ACHN (cell line): ENCODE measurements around the gene SPACDR.

ENCODE experiments used
- DNase-seq: peaks from one replicate; pipeline ENCODE4 v3.0.0-alpha.2; 2015
- in situ Hi-C: cut with HindIII; loops from 2 replicates; pipeline ENCODE4 v1.10.0; 2017; ENCODE audit warnings: low sequenced_read_pairs, low pct_ligation_motif_present, low pct_unique_long_range_greater_than_20kb

Gene SPACDR

DNA sequence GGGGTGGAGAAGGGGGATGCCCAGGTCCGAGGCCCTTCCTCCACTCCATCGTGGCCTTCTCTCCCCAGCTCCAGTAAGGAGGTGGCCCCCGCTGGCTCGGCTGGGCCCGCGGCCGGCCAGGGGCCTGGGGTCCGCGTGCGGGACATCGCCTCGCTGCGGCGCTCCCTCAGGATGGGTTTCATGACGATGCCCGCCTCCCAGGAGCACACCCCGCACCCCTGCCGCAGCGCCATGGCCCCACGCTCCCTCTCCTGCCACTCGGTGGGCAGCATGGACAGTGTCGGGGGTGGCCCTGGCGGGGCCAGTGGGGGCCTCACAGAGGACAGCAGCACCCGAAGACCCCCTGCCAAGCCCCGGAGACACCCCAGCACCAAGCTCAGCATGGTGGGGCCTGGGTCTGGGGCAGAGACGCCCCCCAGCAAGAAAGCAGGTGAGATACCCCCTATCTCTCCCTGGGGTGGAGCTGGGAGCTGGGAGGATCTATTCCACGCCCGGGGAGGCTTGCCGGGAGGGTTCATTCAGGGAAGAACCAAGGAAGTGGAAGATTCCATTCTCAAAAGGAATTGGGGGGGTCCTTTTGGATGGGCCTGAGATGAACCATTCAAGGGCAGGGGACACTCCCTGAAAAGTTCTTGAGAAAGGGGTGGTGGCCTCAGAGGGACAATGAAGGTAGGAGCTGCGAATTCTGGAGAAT is 22.8 kb upstream of the SPACDR start:
- in situ Hi-C loops: no loop called here
- DNase-seq: peak; percentile 32

DNA sequence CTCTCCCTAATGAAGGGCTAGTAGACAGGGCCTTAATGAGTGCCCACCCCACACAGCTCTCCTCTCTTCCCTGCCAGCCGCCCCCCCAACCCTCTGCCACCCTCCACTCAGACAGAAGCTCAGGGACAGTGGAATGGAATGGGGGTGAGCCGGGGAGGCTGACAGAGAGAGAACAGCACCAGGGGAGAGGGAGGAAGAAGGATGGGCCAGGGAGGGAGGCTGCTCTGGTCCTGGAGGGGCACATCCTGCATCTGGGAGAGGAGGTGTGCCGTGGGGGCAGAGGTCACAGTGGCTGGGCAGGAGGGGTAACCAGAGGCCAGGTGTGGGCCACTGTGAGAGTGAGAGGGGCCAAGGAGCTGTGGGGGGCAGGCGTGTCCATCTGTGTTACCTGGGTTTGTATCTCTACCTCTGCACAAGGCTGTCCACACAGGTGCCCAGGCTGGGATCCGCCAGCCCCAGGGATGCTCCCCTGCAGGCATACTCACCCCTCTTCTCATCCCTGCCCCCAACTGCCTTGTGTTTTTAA is 22.1 kb upstream of the SPACDR start:
- DNase-seq: no peak
- in situ Hi-C loops: no loop called here

DNA sequence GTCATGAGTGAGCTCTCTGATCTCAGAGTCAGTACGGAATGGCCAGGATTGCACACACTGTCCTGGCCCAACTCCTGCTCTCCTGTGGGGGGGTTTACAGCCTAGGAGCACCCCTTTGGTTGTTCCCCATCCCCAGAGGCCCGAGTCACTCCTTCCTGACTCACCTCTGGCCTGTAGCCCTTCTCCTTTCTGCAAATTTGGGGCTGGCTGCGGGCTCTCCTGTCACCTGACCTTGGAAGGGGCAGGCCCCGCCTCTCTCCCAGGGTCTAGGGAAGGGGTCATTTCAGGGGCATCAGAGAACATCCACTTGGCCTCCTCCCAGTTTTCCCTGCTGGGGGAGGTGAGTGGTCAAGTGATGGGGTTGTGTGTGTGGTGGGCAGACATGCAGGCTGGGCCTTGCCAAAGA is 21.4 kb upstream of the SPACDR start:
- no peak for DNase-seq
- in situ Hi-C loops: no loop called here

DNA sequence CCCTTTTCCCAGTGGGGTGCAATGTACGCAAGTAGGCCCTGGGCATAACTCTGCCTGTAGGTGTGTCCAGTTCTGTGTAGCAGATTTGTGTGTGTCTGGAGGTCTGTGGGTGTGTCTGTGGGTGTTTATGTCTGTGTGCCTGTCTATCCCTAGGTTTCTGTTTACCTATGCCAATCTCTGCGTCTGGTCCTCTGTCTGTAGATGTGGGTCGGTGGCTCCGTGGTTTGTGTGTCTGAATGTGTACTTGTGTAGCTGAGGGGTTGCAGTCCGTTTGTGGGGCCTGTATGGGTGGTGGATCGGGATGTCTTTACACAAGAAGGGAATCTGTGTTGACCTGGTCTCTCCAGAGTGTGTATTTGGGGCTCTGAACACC is 20.6 kb upstream of the SPACDR start:
- in situ Hi-C loops: no loop called here
- DNase-seq: no peak

DNA sequence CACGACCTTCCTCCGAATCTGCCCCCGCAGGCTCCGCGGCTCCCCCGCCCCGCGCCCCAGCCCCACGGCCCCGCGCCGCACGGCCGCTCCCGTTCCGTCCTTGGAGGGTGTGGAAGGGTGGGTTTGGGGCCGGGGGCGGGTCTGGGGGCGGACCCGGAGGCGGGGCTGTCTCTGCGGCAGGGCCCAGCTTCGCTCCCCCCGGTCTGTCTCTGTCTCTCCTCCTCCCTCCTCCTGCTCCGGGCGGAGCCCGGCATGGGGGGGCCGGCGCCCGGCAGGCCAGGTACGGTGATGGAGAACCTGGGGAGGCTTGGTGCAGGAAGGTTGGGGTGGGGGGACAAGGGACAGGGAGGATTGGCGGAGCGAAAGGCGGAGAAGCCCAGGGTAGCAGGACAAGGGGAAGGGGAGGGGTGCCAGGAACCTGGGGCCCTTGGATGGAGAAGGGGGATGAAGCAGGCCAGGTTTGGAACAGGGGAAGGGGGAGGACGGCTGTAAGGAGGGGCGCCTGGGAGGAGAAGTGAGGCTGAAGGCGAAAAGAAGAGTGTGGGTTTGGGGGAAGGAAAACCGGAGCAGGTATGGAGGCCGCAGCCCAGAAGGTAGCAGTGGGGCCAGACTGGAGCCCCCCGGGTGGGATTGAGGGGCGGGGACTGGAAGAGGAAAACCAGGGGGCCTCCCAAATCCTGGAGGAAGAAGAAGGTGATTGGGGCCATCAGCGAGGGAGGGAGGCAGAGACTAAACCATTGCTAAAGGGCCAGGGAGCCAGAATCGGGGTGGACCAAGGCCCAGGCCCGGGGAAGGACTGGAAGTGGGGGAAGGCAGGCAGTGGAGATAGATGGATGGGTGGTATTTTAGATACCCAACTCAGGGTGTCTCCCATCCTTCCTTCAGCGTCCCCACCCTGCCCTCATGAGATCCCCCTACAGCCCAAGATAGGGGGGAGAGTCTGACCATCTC is 19.9 kb upstream of the SPACDR start, which contains the start of gene NYAP1:
Gene NYAP1, plus strand, starts transcription at position 206 of the 951 bp plus-strand sequence. CDS start 1,385 bp downstream, outside the sequence.
- in situ Hi-C loops: no loop called here

DNA sequence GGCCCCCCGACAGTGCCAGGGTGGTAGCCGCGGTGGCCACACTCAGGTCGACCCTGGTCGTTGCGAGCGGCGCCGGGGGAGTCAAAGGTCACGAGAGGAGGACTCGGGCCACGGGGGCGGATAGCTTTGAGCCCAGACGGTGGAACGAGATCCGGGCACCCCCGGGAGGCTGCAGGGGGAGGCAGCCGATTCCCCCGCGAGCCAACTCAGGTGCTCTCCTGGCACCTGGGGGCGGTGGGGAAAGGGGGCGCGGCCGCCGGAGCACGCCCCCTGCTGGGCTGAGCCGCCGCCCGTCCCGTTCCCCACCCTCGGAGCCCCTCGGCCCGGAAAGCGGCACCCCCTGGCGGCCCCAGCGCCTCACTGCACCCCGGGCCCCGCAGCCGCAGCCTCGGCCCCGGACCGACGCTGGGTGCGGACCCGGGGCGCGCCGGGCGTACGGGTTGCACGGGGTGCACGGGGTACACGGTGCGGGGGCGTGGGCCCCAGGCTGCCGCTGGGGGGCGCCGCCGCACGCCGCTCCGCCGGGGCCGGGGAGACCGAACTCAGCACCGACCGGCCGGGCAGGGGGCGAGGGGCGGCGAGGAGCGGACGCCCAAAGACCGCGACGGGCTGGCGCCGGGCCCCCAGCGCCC is 19.1 kb upstream of the SPACDR start:
- in situ Hi-C loops: no loop called here
- peak; percentile 78 for DNase-seq

More for the DNA sequence above, 19.9 kb upstream of the SPACDR start, which contains the start of gene NYAP1:
- peak; percentile 64 for DNase-seq

DNA sequence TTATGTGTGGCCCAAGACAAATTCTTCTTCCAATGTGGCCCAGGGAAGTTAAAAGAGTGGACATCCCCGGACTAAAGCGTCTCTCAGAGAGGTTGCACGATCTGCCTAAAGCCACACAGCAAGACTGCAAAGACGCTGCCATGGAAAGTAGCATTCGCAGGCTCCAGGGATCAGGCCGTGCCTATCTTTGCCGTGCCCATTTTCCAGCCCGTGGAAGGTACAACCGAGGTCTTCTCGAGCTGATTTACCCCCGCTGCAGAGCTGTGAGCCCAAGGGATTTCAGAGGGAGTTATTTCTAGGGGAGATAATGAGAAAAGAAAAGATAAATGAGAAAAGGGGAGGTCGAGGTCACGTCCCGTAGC is 18.6 kb upstream of the SPACDR start:
- in situ Hi-C loops: no loop called here
- DNase-seq: peak; percentile 8

DNA sequence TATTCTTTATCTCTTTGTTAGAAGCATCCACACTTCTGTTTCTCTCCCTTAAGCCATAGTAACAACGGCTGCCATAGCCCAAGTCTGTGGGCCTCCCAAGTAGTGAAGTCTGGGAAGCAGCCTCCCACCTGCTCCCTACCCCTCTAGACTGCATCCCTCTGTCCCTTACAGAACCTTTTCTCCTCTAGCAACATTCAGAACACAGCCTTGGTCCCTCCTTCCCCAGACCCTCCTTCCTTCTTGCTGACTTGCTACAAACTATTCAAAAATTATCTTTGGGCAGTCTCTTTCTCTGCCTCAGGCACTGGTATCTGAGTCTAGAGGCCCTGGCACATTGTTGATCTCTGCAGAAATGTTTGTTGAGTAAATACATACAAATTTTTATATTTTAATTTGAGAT is 17.4 kb upstream of the SPACDR start:
- in situ Hi-C loops: no loop called here
- no peak for DNase-seq

DNA sequence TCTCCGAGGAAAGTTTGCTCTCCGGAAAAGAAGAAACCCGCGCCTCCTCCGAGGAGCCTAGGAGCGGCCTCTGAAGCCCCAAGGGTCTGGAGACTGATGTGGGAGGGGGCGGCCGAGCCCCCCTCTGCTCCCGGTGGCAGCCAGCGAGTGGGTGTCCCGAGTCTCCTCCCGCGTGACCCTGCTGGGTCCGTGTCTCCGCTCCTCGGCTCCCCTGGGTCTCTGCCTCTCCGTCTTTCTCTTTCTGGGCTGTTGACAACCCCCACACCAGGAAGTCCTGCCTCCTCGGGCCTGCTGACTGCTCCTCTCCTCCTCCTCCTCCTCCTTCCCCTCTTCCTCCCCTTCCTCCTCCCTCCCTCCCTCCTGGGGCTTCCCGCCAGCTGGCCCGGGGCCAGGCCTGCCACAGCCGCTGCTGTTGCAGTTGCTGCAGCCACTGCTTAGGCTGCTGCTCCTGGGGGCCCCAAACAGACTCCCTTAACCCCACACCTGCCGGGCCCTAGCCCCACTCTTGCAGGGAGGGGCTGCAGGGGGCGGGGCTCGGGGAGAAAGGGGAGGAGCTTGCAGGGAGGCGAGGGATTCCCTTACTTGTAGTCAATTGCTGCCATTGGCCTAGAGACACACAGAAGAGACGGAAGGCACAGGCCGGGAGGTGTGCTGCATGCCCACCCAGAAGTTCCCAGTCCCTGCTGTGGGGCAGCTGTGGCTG is 15.0 kb upstream of the SPACDR start, which contains the start of gene TSC22D4:
Gene TSC22D4, minus strand, starts transcription at position 257 of the 703 bp plus-strand sequence. CDS start 1,176 bp downstream, outside the sequence.
- in situ Hi-C loops: no loop called here
- peak; percentile 94 for DNase-seq

DNA sequence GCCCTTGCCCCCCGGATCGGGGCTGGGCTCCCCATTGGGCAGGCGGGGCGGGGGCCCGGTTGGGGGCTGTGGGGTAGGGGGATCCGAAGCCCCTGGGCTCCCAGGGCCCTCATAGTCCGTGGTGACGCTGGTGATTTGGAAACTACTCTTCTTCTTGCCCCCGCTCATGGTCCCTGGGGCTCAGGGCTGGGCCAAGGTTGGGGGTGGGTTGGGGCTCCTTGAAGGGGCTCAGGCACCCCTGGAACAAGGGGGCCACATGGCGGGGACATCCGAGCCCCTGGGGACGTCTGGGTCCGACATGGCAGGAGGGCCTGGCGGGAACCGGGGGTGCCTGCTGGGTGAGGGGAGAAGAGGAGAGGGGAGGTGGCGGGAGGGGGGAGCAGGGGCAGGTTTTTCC is 13.8 kb upstream of the SPACDR start:
- in situ Hi-C loops: no loop called here
- no peak for DNase-seq

DNA sequence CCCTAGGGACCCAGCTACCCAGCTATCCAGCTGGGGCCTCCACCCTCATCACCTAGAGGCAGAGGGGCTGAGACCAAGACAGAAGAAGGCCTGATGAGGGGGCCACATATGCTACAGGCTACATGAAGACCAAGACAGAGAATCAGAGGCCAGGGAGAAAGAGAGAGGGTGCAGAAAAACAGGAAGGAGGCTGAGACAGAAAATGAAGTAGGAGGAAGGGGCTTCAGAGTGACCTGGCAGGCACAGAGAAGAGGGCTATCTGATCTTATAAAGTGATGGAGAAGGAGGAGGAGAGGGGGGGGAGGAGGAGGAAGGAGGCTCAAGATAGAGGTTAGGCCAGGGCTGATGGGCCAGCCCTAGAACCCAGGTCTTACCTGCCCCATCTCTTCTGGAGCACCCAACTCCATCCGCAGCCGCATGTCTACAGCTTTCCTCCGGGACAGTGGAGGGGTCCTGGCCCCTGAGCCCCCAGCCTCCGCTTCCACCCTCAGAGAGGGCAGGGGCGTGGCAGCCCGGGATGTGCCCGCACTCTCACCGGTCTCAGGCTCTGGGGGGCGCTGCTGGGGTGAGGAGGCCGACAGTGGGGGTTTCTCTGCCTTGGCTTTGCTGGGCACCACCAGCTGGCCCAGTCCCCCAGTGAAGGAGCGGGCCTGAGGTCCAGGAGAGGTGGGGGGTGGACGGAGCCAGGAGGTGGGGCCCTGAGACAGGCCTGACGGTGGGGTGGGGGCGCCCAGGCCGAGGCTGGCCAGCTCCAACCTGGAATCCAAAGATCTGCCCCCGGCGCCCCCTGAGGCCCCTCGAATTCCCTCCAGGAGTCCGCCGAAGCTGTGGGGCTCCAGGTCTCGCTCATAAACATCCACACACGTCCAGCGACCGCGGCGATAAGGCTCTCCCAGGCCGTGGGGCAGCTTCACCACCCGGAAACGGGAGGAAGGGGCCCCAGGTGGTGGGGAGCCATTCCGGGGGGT is 13.1 kb upstream of the SPACDR start:
- DNase-seq: no peak
- in situ Hi-C loops: no loop called here

DNA sequence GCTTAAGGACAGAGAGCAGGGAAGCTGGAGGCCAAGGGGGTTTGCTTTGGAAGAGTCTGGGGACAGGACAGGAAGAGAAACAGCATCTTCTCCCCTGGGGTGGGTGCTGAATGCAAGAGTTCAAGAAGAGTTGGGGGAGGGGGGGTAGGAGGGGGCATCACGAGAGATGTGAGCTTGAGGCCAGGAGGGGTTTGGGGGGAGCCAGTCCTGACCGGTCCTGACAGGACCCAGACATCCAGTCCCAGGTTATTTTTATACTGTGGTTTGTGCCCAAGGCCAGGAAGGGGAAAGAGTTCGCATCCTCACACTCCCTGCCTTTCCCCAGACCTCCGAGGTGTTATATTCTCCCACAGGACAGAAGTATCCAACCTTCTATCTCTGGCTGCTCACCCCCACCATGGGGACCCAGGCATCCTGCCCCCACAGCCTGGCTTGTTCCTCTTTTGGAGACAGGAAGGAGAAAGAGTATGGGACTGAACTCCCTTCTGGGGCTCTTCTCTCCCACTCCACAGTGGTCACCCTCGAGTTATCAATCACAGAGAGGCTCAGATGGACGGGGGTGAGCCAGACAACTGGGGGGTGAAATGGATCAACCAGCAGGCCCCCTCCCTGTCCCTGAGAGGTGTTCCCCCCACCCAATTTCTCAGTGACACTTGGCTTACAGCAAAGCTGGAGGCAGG is 12.2 kb upstream of the SPACDR start:
- DNase-seq: no peak
- in situ Hi-C loops: no loop called here

DNA sequence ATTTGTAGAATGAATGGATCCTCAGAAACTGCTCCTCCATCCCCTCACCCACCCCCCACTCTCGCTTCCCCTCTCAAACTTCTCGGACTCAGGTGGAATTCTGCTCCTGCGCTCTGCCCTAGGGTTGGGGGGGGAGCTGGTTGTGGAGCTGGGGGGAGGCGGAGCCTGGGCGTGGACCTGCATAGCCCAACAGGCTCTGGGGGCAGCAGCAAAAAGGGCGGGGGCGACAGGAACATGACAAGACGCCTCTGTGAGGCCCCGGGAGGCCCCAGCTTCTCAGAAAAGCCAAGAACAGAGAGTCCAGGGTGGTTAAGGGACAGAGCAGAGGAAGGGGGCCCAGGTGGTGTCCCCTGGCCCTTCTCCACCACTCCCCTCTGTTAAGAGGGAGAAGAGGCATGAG is 11.5 kb upstream of the SPACDR start:
- no peak for DNase-seq
- in situ Hi-C loops: no loop called here

DNA sequence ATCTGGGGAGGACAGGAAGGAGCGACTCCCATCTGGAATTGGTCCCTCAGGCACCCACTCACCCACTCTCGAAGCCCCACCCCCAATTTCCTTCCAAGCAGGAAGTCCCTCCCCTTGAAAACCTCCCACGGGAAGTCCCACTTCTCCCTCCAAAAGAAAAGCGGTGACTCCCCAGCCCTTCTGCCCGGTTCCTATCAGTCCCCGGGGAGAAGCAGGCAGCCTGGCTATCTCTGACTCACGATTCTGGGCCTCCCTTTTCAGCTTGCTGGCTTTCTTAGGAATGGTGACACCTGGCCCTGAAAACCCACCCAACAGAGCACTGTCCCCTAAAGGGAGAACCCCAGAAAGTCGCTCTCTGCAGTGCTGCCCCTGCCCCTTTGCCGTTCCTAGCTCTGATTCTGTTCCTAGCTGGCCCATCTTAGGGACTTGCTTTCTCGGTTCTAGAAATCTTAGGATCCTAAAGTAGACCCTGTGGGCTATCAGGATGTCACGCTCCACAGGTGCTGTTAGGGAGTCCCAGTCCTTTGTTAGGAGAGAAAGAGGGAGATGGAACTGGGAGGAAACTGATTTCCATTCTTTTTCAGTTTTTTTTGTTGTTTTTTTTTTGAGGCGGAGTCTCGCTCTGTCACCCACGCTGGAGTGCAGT is 8.9 kb upstream of the SPACDR start:
- in situ Hi-C loops: no loop called here
- peak; percentile 19 for DNase-seq

DNA sequence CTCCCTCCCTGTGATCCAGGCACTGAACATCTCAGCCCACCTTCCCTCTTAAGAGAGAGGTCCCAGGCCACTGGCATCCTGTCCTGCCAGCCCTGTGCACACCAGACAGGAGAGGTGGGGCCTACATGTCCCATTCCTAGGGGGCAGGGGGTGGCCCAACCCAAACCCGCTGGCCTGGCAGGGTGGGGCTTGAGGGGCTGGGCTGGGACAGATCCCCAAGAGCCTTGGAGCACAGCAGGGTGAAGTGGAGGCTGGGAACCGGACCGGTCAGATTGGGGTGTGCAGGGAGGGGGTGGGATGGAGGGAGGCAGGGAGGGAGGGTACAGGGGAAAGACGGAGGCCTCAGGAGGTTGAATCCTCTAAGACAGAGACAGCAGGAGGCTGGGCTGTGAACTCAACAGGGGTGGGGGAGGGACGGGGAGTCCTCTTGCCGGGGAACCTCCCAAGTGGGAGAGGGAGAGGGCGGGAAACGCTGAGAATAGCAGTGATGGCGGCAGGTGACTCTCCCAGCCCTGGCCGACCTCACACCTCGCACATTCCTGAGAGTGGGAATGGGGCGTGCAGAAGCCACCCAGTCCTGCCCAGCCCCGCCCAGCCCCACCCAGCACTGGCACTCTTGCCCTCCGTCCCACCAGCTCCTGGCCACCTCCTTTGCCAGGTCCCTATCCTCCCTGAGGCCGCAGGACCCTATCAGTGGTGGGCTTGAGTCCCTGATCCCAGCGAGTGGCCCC is 8.2 kb upstream of the SPACDR start:
- in situ Hi-C loops: no loop called here
- no peak for DNase-seq

DNA sequence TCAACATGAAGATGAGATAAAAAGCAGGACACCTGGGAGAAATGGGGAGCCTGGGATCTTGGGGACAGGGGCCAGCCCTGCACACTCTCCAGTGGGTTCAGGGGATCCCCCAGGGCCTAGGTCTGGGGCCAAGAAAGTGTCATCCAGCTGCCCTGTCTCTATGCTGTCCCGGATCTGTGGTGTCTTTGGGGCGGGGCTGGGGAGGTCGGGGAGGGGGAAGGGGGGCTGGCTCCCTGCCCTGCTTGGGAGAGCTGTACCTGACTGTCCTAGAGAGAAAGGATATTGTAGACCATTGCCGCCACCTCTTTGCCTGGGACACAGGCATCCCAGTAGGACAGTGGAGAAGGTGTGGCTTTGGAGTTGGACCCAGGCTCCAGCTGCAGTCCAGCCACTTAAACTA is 7.0 kb upstream of the SPACDR start:
- in situ Hi-C loops: no loop called here
- no peak for DNase-seq
